Lung microvascular endothelial cell (primary cell): ENCODE data around the gene GLI2. TPM values are rescaled to one million over a fixed set of nuclear protein-coding genes. Genes with fewer than 3 reads are reported as not detected.

Experiments used
- DNase-seq, 2 donors: peaks; one replicate each; pipeline versions ENCODE4 v3.0.0 to v3.0.0-alpha.2; 2010; ENCODE audit warnings: low read depth in 2 of 2
- total RNA-seq: library from RNA; depleted of rRNA; stranded (reverse); fragments of >200 nt; gene quantifications from 2 replicates; pipeline ENCODE4 v1.2.1, GENCODE V29; 2014

Gene GLI2
- total RNA-seq, 1 donor from 2014 or later: not detected

DNA sequence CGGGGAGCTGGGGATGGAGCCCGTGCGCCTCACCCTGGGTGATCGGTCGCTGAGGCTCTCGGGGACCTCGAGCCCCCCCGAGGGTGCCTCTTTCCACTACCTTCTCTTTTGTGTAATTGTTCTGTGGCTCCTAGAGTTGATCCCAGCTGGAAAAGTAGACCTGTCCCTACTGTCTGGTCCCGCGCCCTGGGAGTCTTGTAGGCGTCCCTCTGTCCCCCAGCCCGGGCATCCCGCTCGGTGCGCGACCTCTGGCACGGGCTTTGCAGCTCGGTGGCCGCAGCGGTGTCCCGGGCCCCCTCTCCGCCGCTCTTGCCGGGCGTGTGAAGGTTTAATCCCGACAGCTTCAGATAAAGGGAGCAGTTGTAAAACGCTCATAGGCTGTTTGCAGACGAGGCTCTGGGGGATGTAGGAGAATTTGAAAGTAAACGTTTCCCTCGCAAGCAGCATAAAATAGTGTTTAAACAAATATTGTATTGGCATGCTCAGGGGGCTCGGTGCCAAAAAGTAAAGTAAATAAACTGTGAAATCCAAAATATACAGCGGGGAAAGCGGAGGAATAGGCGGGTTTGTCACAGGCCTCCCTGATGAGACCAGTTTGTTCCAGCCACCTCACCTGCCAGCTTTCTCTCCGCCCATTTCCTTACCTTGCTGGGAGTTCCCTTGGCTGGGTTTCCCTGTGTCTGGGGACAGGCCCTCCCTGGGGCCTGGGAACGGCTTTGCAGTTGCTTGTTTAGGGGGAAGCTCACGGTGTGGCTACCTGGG is 1.9 kb downstream of the GLI2 start:
- peak in 1 of 2 donors; percentile 27 for DNase-seq

DNA sequence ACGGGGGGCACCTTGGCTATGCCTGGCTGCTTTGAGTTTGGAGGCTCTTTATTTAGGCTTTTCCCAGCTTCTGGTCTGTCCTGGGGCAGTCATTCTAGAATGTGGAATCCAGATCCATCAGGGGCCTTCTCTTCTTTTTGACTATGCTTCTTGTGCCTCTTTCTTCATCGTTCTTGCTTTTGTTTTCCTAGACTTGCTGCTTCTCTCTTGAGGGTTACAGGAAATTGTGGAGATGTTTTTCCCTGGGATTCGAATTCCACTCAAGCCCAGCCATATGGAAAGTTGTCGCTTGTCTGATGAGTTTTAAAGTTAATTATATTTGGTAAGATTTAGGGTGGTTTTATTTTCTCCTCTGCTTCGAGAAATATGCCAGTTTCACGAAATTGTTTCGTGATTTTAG is 2.4 kb downstream of the GLI2 start:
- DNase-seq: no peak

DNA sequence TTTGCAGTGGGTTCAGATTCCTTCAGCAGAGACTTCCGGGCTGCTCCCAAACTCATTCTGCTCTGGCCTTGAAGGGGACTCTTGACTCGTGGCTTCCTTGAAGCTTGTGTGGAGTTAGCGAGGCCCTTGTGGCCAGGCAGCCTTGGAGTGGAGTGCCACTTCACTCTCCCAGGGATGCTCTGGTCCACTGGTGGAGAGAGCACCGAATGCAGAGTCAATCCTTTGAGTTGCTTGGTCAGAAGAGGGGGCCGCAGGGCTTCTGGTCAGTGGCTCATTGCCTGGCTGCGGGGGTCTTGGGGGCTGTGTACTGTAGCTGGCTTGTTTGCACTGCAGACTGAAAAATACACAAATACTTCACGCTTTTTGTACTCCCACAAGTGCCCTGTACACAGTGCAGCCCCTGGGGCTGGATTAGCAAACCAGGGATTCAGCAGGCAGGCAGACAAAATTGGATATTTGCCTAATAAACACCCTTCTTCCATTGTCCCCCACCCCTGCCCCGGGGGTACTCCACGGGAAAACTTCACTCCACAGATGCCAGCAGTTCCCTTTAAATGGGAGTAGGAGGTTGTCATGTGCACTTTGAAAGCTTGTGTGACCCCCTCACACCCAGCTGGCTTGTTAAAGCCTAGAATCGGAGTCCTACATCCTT is 3.2 kb downstream of the GLI2 start:
- no peak for DNase-seq

DNA sequence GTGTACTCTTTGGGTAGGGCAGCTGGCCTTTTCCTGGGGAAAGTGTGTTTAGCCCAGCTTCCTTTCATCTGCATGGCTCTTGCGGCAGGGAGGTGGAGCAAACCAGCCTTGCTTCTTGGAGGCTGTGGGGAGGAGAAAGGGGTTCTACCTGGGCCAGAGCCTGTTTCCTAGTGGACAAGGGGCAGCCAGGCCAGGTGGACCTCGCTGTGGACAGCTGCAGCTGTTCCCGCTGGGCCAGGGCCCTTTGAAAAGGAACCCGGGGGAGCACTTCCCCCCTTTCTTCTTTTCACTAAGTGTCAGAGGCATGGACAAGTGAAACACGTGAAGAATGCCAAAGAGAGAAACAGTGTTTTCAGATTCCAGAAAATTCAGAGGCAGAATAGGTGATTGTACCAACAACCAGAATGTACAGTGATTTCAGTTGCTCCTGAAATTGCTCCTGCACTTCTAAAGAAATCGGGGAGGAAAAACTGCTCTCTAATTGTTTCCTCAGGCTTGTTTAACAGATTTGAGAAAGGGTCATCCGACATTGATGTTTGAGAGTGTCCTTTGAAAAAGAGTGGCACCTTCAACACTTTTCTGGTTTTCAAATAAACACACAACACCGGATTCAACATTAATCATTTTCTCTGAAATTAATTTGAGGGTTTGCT is 3.9 kb downstream of the GLI2 start:
- DNase-seq: no peak

DNA sequence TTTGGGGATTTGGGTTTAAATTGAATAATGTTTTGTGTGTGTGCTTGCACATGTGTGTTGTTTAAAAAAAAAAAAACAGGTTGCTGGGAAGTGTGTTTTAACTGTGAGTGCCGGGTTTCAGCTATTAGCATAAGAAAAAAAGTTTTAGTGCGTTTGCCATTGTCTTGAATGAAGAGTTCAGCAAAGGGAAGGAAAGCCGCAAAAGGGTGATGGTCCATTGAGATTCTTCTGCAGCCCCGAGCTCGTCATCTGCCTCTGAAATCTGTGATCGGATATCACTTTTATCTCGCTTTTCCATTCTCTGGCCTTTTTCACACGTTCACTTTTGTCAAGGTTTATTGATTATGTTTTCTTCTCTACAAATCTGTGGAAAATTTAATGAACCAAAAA is 4.7 kb downstream of the GLI2 start:
- no peak for DNase-seq

DNA sequence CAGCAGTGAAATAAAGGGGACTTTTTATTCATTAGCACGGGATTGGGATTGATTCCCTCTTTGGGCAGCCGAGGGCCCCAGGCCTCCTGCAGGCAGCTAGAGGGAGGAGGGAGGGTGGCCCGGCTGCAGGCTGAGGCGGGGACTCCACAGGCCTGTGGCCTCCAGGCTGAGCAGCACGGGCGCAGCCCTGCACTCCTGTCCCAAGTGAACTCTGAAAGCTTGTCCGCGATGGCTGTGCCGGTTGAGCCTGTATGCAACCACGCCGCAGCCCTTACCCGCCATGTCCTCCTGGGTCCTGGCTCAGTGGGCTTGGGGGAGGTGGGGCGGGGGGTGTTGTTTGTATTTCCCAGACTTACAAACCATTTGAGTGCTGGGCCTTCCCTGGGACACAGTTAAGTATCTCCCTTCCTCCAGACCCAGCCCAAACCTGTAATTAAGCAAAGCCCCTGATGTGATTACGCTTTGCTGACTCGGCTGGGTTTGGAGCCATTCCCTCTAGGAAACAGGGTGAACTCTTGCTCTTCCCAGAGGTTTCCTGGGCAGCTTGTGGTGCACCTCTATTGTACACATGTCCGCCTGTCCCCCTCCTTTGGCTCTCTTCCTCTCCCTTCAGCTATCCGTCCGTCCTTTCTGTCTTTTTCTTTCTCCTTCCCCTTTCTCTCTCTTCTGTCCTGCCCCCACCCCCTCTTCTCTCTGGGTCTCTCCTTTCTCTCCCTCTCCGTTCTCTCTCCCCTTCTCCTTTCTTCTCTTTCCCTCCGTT is 5.3 kb downstream of the GLI2 start:
- DNase-seq: no peak

DNA sequence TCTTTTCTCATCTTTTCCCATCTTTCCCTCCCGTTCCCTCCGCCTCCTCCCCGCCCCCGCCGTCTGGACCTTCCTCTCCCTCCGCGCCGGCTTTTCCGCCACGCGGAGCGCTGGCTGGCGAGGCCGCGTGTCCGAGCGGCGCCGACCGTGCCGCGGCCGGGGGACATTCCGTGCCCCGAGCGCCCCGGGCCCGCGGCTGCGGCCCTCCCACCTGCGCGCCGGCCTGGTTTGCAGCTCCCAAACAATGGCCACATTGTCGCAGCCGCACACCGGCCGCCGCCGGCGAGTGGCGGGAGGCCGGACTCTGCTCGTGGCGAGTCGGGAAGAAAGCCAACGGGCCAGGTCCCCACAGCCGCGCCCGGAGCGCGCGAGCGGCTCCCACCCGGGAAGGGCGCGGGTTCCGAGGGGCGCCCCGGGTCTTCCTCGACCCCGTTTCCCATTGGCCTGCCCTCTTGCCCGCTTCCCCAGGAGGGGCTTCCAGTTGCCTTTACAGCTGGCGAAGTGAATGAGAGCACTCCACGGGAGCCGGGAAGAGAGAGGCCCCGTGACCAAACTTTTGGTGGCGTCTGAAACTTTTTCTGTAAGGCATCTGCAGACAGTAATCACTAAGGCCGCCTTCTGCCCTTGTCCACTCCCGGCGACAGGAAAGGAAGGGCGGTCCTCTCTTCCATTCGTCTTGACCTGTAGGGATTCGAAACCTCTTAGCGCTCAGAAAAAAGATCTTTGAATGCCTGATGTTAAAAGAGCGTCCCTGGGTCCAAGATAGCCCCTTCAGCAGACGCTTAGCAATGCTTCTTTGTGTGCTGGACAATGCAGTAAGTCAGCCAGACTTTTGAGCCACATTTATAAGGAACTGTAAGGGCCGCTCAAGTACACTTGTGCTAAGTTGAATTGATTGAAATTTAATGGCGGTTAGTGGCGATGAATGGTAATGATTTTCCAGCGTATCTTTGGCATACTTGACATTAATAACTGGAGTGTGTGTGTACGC is 6.2 kb downstream of the GLI2 start:
- DNase-seq: no peak

DNA sequence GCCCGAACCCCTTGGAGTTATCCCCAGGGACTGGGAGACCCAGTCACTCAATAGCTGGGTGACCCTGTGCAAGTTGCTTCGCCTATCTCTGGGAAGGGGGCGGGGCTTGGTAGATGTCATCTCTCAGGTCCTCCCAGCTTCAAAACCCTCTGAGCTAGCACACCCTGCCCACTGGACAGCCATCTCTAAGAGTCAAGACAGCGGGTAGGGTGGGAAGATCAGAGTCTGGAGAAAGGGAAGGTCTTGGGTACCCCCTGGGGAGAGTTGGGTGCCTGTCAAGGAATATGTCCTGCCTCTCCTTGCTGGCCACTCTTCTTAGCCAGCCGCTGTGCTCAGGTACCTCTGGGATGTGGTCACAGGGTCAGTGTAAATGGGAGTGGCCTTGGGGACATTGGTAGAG is 8.0 kb downstream of the GLI2 start:
- no peak for DNase-seq

DNA sequence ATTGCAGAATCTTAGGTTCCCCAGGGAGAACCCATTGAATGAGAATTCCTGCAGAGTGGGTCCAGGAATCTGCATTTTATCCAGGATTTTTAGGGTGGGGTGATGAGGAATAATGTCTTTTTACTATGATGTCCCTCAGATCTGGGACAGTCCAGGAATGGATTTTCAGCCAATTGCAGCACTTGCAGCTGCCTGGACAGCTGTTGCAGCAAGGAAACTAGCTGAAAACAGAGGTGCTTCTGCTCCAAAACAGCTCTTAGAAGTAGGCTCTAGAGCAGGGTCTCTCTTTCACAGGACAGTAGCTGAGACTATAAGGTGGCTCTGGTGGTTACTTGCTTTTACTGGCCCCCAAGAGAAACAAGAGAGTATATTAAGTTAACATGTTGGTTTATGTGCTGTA is 9.1 kb downstream of the GLI2 start:
- DNase-seq: no peak

DNA sequence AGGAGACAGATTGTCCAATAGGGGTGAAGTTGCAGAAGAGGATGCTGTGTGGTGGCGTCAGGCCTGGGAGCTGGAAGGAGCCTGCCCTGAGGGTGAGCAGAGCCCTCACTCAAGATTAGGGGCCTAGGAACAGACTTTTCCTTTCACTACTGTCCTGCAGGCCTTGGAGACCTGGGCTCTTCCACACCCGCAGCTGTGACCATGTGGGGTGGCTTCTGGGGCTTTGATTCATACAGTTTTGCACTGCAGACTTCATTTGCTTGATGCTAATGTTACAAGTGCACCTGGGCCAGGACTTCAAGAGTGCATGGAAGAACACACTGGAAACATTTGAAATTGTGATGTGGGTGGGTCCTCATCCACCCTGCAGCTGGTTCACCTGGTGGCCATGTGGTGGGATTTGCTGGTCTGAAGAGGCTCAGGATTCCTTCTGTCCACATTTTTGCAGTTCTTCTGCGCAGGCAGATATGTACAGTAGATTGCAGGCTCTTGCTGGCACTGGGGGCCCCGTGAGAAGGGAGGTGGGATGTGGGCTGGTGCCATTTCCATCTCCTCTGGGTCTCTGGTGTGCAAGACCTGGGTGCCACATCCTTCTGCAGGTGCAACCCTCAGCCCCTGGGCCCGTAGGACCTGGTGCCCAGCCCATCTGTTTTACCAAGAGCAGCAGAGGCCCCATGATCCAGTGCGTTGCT is 9.9 kb downstream of the GLI2 start:
- DNase-seq: no peak

DNA sequence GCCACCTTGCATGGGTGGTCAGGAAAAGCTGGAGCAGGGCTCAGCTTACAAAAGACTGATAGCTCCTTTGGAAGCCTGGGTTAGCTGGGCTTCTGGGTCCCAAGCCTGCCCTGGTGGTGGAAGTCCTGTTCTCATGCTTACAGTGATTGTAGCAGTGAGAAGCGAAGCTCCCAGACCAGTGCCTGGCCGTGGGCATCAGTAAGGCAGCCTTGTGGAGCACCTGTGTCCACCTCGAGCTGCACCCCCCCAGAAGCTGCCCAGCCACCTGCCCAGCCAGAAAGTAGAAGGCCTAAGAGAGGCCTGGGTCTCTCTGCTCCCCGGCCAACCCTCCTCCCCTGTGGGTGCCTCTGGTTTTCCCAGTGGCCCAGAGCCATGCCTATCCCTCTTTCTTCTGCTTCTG is 10.5 kb downstream of the GLI2 start:
- DNase-seq: no peak

DNA sequence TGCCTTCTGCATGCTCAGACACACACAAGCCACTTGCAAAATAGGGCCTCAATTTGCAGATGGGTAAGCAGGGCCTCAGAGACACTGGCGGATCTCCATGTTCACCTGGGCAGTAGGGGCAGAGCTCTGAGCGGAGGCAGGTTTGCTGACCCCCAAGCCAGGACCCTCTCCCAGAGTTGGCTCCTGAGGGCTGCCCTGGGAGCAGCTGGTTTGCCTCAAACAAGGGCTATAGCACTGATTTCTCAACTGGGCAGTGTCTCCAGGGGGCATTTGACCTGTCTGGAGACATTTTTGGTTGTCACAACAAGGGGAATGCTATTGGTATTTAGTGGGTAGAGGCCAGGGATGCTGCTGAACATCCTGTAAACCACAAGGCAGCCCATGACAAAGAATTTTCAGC is 11.6 kb downstream of the GLI2 start:
- no peak for DNase-seq

DNA sequence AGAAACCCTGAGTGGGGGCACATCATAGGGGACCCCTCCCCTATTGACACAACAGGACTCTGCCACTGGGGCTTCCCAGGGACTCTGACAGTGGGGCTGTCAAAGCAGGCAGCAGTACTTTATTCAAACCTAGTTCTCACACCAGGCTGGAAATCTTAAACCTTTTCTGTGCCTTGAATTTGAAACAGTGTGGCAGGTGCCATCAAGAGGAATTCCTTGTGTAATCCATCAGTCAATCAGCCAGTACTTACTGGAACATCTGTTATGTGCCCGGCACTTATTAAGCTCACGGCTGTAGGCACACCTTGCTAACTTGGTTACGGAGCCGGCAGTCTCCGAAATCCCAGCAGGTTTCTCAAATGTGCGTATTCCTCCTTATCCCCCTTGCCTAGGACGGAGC is 12.0 kb downstream of the GLI2 start:
- DNase-seq: no peak

DNA sequence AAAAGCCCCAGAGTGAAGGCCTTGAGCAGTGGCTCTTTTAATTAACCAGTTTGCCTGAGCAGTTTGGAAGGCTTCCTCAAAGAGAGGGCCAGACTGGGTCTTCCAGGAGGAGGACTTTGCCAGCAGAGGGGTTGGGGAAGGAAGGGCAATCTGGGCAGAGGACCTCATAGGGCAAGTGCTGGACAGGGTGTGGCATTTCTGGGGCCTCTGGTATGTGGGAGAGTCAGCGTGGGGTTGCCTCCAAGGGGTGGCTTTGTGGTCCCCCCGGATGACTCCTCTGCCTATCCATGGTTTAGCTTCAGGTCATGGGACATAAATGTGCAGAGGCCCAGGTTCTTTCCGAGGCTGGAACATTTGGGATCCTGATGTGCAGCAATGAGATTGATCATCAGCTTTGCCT is 12.6 kb downstream of the GLI2 start:
- no peak for DNase-seq

DNA sequence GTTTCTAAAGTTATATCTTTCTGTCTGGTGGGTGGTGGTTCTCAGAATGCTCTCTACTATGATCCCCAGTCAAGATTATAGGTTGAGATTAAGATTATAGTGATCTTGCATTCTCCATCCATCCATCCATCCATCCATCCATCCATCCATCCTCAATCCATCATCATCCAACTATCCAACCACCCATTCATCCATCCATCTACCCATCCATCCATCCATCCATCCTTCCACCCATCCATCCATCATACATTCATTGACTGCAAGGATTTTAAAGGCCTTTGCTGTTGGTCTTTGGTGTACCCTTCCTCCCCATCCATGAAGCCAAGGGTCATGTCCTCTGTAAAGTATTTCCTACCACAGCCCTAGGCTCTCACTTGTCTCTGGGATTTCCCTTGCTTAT is 13.1 kb downstream of the GLI2 start:
- DNase-seq: no peak

DNA sequence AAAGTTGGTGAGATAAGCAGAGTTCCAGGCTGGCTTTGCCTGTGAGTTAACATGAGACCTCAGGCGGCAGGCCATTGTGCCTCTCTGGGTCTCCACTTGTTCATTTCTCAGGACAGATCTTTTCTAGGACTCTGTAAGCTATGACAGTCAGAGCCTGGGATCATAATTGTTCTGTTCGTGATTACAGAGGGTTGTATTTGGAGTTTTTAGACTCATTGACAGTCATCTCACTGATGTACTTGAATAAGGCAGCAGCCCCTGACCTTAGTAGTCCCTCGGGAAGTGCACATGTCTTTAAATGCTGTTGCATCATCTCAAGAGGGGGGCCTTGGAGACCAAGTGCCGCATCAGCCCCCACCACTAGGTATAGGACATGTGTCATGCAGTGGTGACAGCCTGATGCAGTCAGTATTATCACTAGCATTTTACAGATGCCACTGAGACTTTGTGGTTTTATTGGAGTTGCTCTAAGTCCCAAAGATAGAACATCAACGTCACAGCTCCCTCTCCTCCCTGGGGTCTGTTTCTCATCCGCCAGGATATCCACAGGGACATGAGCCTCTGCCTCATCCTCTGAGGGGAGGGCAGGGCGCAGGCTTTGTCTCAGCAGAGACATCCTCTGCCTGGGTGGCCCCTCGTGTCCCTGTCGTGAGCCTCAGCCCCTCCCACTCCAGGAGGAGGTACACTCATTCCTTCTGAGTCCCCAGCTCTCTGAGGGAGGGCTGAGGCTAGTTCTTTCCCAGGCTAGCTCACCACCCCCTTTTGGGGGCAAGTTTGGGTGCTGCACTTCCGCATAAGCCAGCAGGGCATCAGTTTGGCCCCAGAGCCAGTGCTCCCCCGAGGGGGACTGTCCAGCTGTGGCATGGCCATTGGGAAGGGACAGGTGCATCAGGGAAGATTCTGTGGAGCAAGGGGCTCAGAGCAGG is 14.1 kb downstream of the GLI2 start:
- DNase-seq: no peak

DNA sequence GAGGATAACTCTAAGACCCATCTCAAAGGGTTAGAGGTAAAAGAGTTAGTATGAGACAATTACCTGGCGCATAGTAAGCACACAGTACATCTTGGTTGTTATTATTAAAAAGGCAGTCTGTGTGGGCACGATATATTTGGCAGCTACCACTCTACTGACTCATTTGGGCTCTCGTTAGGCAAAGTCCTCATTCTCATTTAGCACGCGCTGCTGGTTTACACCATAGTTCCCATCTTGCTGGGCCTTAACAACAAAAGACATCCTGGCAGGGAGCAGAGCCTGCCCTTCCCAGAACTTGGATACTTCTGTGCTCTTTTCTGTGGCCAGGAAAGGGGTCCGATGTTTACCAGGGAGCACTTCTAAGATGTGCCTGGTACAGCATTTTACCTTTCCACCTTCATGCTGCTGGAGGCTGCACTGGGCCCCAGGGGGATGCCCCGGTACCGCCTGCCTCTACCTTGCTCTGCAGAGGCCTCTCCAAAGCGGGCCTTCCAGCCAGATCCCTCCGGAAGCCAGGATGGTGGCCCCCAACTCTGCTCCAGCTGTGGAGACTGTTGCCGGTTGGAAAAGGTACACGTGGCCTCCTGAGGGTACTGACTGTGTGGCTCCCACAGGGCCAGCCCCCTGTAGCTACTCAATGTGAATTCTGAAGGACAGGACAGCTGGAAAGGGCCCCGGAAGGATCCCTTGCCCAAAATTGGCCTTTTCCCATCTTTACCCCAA is 15.0 kb downstream of the GLI2 start:
- no peak for DNase-seq

DNA sequence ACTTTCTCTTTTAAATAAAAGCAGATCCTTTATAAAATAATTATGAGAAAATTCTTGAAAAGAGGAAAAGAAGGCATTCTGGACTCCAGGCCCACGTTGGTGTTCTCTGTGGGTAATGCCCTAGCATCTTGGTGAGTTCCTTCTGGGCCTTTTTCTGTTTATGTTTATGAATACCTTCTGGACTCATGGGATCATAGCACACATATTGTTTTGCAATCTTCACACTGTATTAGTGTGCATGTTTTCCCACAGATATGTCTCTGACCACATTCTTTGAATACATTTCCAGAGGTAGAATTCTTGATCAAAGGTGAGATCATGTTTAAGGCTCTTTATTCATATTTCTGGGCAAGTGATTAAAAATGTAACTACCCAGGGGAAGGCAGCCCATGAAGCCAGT is 15.9 kb downstream of the GLI2 start:
- DNase-seq: no peak
